GM10847 (cell line): ENCODE data around the gene PRKAG2.

Source experiments
- POLR2A ChIP-seq: IDR thresholded peaks from 2 replicates; pipeline ENCODE4 v1.6.1; 2011; ENCODE audit not compliant: insufficient read length; ENCODE audit errors: extremely low read depth

PRKAG2 gene

DNA sequence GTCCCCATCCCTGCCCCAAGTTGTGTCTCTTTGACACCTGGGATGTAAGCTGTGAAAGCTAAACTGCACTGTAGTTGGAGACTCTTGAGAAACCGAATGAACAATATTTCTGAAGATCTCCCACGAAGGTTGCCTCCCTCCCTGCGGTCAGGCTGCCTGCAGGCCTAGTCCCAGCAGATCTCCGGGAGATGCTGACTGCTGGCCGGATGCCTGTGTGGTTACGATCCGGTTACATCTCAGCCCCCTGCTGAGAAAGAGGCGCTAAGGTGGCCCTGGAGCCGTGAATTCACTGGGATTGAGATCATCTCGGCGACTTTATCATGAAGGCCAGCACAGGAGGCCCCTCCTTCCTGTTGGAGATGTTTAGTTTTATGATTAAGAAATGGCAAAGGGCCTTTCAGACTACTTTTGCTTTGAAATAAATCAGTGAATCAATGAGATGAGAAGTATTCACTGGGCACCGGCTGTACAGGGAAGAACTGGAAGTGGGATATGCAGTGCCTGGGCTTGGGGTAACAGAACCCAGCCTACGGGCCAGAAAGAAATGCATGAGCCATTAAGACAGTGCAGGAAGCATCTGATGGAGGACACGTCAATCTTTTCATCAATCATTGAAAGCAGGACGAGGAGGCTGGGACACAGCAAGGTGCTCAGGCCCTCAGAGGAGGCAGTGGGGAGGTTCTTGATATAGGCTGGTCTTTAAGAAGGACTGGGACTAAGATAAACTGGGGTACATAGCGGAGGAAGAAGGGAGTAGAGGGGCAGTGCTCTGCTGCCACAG is 177.6 kb downstream of the PRKAG2 start:
- TF ChIP-seq POLR2A: no peak

GRCh38 chr7:151697942-151698341 is 179.0 kb downstream of the PRKAG2 start:
- TF ChIP-seq POLR2A: no peak

- TF ChIP-seq POLR2A: no peak
Observed at GRCh38 chr7:151697515-151697895, 179.4 kb downstream of the PRKAG2 start.

DNA sequence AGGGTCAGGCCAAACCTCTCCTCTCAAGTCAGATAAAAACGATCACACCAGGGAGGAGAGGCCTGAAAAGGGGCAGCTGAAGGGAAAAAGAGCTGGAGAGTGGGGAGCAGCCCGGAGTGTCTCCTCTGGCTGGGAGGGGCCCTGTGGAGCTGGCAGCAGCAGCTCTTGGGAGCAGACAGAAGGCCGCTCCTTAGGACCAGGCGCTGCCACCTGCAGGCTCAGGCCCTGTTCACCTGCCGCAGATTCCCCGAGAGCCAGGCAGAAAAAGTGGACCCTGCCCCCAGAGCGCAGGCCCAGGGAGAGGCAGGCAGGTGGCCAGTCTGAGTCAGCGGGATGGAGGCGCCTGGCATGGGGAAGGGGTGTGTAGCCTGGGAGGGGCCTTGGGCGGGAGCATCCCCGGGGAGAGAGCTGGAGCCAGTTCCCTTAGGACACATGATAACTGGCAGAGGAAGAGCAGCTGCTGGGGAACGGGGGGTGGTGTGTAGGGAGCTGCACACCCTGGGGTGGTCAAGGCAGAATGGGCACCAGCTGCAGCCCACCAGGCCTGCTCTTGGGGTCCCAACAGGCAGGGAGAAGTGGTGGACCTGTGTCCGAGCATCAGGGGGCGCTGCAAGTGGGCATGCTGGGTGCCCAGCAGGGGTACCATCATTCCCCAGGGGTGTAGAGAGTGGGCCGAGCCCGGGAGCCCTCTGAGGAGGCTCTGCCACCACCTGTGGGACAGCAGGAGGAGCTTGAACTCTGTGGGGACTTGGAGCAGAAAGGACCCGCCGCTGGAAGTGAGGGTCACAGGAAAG is 180.0 kb downstream of the PRKAG2 start:
- TF ChIP-seq POLR2A: no peak

DNA sequence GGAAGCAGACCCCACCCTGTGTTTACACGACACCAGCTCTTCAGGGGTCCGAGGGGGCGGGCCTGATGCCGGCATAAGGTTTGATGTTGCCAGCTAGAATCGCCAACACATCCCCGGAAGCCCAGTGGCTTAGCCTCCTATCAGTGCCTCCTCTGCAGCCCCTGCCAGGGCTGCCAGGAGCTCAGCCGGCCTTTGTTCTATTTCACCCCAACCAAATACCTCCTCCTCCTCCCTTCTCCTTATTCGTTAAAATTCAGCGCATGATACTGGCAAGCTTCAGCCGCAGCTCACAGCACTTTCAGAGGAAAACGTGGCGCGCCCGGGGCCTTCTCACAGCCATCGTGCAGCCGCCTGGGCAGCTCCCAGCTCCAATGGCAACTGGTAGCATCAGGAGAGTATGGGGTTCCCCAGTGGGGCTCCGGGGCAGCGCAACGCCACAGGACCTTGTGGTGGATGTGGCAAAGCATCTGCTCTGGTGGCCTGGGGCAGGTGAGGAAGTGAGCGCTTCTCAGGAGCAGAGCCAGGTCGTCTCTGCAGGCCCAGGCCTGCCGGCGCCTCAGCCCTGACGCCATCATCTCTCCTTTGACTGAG is 180.9 kb downstream of the PRKAG2 start:
- no peak for TF ChIP-seq POLR2A

GRCh38 chr7:151694828-151695580 is 181.9 kb downstream of the PRKAG2 start:
- TF ChIP-seq POLR2A: no peak

DNA sequence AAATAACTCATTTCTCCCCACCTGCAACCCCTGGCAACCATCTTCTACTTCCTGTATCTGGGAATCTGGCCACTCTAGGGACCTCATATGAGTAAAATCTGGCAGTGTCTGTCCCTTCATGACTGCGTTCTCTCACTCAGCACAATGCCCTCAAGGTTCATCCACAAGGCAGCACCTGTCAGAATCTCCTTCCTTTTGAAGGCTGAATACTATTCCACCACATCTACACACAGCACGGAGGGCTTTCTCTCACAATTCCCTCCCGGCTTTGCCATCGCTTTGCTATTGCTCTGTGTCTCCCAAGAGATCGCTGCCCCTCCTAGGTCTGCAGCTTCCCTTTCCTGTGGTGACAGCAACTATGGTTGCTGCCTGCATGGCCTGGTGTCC is 182.5 kb downstream of the PRKAG2 start:
- no peak for TF ChIP-seq POLR2A

DNA sequence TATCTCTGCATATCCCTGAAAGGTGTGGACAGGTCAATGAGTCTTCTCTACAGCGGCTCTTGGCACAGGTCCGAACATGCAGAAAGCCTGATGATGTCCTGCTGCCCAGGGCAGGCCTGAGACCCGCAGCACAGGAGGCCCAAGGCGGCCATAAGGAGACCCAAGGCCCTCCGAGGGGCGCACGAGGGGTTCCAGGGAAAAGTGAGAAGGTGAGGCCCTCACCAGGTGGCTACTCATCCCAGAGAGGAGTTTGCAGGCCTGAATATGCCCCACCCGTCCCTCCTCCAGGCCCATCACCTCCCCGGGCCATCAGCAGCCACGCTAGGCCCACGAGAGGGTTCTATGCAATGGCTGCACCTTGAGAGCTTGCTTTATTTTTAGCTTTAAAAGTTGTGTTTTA is 183.8 kb downstream of the PRKAG2 start:
- TF ChIP-seq POLR2A: no peak

- TF ChIP-seq POLR2A: no peak
Observed at GRCh38 chr7:151692721-151693120, 184.2 kb downstream of the PRKAG2 start.

DNA sequence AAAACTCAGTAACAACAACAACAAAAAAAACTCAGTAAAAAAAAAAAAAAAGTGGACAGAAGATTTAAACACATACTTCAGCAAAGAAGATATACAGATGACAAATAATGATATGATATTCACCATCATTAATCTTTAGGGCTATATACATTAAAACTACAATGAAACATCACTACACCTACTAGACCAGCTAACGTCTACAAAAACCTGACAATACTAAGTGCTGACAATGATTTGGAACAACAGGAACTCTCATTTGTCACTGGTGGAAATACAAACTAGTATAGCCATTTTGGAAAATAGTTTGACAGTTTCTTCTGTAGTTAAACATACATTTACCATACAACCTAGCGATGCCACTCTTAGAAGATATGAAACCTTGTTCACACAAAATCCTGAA is 185.5 kb downstream of the PRKAG2 start:
- TF ChIP-seq POLR2A: no peak

DNA sequence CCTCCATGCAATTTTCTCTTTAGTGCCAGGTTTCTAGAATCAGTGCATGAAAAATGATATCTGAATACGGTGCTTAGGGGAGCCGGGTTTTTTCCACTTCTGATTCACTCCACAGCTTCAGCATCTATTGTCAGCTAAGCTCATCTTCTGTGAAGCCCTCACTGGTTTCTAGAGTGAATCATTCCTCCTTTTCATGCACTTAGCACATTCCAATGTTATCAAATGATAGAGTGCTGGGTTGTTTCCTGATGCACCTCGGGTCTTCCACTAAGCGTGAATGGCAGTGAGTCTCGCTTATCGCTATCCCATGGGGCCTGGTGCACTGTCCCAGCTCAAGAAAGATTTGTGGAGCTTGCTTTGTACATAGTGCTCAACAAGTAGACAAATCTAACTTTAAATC is 186.3 kb downstream of the PRKAG2 start:
- no peak for TF ChIP-seq POLR2A

GRCh38 chr7:151689196-151689971 is 187.5 kb downstream of the PRKAG2 start:
- no peak for TF ChIP-seq POLR2A

- TF ChIP-seq POLR2A: no peak
Observed at GRCh38 chr7:151688236-151688780, 188.6 kb downstream of the PRKAG2 start.

DNA sequence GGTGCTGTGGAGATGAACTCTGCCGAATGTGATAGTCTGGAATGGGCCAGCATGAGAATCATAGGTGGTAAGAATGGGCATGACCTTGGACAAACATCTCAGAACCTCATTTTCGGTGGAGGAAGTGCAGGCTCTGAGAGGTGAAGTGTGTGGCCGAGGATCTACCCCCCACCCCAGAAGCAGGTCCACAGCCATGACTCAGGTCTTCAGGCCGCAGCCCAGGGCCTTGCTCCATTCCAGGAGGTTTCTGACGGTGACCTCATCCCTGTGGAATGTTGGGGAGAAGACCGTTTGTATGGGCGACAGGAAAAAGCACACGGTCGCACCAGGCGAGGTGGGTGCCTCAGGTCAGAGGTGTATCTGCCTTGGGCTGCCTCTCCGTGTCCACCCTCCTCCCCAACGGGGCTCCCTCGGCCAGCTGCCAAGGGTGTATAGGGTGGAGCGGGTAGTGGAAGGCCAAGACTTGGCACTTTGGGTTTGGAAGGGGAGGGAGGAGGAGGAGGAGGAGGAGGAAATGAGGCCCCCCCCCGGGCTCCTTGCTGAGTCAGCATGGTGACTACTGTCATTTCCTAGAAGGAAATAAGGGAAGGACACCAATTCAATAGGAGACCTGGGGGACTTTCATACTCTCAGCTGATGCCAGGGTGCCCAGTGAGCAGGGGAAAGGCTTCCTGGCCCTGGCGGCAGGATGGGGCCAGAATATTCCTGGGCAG is 189.2 kb downstream of the PRKAG2 start:
- no peak for TF ChIP-seq POLR2A
